ENCODE data around the gene TMEM250.

TMEM250 gene

DNA sequence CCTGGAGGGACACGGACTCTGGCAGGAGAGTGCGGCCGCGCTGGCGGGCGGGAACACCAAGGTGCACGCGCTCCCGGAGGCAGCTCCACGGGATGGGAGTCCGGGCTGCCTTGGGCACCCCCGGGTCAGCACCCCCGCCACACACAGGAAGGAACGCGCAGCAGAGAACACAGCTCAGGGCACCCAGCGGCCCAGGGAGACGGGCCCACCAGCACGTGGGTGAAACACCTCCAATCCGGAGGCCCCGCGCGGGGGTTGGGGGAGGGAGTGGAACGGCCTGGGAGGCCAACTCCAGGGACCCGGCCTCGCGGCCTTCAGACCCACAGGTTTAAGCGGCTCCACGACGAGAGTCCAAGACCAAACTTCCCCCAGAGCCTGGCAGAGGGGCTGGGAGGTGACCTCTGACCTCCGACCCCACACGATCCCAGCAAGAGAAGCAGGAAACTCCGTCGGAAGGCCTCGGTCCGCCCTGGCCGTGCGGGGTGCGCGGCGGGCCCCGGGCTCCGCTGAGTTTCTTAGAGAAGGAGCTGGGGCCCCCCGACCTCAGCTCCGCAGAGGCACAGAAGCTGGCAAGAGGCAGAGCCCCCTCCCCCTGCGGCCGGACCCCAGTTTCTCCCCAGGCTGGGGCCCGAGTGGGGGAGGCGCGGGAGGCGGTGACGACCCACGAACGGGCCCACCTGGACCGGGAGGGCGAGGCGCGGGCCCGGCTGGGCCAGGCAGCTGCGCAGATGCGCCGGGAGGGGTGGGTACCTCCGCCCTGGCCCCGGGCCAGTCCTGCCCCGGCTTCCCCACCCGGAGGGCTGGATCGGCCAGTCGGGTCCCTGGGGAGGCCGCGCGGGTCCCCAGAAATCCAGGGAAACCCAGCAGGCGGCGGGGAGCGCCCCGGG lies 24.4 kb downstream of the TMEM250 start:
- DNase-seq (ENCODE audit: low read depth in 2 of 2) = peak in 1 of 2 donors; percentile 43

- DNase-seq (ENCODE audit: low read depth in 2 of 2) = no peak
Observed at GRCh38 chr9:136093346-136093986, 25.2 kb downstream of the TMEM250 start.

DNA sequence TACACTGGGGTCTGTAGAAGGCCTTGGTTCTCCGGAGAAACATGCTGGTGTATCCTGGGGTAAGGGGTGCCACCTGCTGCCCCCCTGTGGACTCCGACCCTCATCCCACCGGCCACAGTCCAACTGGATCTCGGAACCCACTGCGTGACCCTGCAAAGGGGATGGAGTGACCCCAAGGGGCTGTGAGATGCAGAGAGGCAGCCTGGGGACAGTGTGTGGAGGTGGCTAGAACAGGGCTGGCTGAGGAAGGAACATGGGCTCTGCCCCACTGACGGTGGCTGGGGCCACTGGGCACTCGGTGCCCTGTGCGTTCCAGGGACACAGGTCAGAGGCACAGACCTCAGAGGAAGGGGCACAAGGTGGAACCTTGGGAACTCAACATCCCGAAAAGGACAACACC lies 25.9 kb downstream of the TMEM250 start:
- no peak for DNase-seq (ENCODE audit: low read depth in 2 of 2)

GRCh38 chr9:136092353-136092650 lies 26.4 kb downstream of the TMEM250 start:
- no peak for DNase-seq (ENCODE audit: low read depth in 2 of 2)

DNA sequence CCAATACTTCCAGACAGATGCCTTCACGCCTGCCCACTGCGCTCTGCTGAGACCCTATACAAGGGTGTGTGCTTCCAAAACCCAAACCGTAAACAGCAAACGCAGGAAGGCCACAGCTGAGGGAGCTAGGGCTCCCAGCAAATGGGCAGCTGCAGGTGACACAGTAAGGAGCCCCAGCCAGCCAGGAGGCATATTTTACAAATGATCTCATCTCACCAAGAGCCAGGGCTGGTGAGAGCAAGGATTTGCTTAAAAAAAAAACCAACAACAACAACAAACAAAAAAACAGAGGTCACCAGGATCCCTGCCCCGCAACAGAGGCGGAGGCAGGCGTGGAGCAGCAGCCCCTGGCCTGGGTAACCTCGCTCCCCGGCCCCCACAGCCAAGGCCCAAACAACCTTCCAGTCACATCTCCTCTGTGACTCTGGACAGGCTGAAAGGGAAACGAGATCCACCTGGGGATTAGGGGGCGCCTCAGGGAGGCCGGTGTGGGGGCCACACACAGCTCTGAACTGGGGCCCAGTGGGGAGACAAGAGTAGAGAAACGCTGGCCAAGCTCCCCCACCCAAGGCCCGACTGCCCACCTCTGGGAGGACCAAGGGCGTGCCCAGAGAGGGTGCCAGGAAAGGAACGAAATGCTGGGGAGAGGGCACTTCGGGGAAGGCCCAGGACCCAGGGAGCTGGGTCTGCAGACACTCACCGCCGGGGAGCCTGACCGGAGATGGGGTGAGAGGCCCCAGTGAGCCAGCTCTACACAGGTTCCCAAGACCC lies 26.9 kb downstream of the TMEM250 start:
- no peak for DNase-seq (ENCODE audit: low read depth in 2 of 2)

GRCh38 chr9:136090768-136091581 lies 27.7 kb downstream of the TMEM250 start:
- no peak for DNase-seq (ENCODE audit: low read depth in 2 of 2)

DNA sequence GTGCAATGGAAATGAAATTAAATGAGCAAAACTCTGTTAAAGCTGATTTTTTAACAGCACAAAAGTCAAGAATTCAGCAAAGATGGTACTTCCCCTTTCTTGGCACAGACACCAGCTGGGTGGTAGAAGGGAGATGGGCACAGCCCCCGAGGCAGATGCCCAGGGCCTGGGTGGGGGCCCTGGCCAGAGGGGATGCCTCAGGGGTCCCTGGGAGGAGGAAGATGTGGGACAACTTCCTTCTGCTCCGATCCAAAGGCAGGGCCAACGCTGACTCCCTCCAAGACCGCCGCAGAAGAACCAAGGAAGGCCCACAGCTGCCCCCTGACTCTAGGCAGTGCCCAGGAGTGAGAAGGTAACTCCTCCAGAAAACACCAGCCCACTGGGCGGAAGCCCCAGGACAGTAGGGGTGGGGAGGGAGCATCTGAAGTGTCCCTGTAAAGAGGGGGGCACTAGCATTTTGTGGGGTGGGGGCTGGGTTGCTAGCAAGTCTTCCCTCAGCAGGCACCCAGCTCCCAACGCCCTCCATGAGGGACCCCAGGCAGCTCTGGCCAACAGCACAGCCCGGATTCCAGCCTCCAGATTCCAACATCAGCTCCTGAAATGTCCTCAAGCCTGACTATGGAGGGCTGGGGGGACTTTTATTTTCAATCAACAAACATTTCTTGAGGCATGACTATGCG lies 28.5 kb downstream of the TMEM250 start:
- no peak for DNase-seq (ENCODE audit: low read depth in 2 of 2)

- DNase-seq (ENCODE audit: low read depth in 2 of 2) = no peak
Observed at GRCh38 chr9:136089697-136090045, 29.0 kb downstream of the TMEM250 start.

- no peak for DNase-seq (ENCODE audit: low read depth in 2 of 2)
Observed at GRCh38 chr9:136088939-136089696, 29.6 kb downstream of the TMEM250 start.

GRCh38 chr9:136088481-136088938 lies 30.2 kb downstream of the TMEM250 start:
- DNase-seq (ENCODE audit: low read depth in 2 of 2) = no peak

GRCh38 chr9:136087741-136088480 lies 30.8 kb downstream of the TMEM250 start:
- no peak for DNase-seq (ENCODE audit: low read depth in 2 of 2)

GRCh38 chr9:136086951-136087740 lies 31.5 kb downstream of the TMEM250 start:
- no peak for DNase-seq (ENCODE audit: low read depth in 2 of 2)

- DNase-seq (ENCODE audit: low read depth in 2 of 2) = no peak
Observed at GRCh38 chr9:136086213-136086881, 32.3 kb downstream of the TMEM250 start.

DNA sequence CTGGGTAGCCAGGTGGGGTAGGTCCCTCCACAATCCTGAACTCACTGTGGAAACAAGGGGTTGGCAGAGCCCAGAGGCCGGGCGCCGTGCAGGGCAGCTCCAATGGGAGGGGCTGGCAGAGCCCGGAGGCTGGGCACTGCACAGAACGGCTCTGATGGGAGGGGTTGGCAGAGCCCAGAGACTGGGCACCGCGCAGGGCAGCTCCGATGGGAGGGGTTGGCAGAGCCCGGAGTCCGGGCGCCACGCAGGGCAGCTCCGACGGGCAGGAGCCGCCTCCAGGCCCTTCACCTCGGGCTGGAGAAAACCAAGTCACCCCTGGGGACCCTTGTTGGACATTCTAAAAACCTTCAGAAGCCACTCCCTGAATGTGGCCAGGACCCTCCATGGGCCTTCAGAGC lies 32.9 kb downstream of the TMEM250 start:
- no peak for DNase-seq (ENCODE audit: low read depth in 2 of 2)

DNA sequence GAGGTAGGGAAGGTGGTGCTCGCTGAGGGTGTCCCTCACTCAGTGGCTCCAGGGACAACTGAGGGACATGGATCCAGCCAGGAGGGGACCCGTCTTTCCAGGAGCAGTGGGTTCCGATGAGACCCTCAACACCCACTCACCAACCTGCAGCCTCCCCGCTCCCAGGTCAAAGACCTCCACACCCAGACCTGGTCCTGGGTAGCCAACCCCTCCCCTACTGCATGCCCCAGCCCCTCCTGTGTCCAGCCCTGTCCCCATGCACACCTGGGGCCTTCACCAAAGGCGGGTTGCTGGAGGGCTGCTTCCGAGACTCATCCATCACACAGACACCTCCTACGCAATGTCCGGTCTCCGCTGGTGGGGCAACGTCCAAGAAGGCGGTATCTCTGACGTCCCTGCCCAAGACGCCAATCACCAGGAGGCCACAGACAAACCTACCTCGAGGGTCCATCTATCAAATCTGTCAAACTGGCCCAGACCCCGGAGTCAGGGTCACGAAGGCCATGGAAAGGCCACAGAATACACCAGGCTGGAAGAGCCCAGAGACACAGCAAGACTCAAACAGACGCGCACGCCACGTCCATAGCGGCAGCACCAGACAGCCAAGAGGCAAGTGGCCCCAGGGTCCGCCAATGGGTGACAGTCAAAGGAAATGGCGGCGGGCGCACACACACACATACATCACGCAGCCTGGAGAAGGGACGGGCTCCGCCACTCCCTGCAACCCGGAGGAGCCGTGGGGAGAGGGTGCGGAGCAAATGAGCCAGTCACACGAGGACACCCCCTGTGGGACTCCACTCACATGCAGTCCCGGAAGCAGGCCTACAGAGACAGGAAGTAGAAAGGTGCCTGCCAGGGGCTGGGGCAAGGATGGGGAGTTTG lies 34.4 kb downstream of the TMEM250 start:
- no peak for DNase-seq (ENCODE audit: low read depth in 2 of 2)

- DNase-seq (ENCODE audit: low read depth in 2 of 2) = no peak
Observed at GRCh38 chr9:136083558-136084062, 35.1 kb downstream of the TMEM250 start.
